Activated T-cell treated with anti-CD3 and anti-CD28 coated beads, Interleukin-2, amount 50 U/mL, for 1 hour (primary cell): ENCODE measurements around the gene NOTCH2.

Experiments used
- DNase-seq: peaks from one replicate; pipeline ENCODE4 v3.0.0-alpha.2; 2020

The NOTCH2 gene

DNA sequence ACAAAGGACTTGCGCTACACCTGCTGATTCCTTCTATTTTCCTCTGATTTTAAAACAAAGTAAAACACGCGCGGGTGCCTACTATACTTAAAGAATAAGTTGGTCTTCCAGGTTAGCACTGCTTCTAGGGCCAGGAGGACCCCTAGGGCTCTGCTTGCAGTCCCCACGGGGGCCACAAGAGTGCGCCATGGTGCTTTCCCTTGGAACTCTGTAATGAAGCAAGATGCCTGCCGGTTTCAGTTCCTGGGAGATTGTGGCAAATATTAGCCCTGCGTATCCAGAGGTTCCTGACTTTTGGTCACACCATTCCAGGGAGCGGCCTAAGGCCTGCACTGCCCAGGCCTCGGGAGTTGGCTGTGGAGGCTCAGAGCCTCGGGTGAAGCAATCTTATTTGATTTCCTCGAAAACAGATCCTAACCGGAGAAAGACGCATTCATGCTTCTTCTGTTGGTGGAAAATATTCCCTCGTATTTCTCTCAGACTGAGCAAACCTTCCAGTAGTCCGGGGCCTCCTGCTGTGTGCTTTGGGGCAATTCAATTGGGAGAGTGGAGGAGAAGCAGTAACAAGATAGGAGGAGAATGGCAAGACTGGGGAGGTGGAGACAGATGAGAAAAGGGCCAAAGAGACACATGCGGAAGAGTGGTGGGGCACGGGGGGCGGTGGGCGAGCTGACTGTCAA is 198.4 kb downstream of the NOTCH2 start:
- peak; percentile 62 for DNase-seq

DNA sequence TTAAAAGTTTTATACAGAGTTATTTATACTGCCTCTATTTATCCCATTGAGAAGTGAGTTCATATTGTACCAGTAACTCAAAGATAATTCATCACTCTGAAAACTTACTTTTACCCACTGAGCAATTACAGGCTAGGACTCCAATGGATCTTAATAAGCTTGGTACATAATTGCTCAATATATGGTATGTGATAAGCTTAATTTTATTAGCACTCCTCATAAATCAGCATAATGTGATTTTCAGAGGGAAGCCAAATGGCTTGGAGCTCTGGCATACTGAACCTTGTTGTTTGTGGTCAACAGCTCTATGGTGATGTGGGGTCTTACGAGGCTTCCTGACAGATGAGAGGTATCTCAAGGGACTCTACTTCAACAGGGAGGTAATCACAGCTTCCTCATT is 199.5 kb downstream of the NOTCH2 start:
- DNase-seq, result no peak

DNA sequence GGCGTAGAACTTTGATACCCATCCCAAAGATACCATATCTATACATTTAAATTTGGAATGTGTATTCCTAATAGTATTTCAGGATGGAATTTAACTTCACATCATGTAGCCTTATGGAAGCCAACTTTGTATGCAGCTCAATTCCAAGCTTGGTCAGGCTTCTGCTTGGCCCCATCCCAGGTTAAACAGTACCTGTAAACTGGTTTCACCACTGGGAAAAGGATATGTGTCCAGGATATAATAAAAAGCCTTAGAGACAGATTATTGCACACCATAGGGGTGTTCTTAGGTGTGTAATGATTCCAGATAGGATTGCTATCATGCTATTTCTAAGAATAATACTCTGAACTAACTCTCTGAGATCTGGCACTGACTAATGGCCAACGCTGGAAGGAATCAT is 201.3 kb downstream of the NOTCH2 start:
- no peak for DNase-seq

DNA sequence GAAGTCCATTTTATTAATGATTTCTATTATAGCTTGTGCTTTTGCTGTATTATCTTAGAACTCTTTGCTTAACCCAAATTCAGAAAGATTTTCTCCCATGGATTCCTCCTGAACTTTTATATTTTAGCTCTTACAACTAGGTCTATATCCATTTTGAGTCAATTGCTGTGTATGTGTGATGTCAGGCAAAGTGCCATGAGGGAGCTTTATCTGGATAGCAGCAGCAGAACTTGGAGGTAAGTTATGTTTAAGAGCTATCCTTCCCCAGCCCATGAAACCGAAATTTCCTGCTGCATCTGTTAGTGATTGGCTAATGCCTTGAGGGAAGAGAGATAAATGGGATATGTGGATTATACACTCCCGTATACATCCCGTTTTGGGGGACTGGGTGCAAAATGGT is 203.0 kb downstream of the NOTCH2 start:
- DNase-seq, result no peak

DNA sequence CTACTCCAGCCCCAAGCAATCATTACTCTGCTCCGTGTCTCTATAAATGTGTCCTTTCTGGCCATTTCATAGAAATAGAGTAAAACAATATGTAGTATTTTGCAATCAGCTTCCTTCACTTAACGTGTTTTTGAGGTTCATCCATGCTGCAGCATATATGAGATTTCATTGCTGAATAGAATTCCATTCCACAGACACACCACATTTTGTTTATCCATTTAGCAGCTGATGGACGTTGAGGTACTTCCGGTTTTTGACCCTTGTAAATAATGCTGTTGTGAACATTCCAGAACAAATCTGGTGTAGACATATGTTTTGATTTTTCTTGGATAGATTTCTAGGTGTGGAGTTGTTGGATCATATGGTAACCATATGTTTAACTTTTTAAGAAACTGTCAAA is 203.8 kb downstream of the NOTCH2 start:
- no peak for DNase-seq

DNA sequence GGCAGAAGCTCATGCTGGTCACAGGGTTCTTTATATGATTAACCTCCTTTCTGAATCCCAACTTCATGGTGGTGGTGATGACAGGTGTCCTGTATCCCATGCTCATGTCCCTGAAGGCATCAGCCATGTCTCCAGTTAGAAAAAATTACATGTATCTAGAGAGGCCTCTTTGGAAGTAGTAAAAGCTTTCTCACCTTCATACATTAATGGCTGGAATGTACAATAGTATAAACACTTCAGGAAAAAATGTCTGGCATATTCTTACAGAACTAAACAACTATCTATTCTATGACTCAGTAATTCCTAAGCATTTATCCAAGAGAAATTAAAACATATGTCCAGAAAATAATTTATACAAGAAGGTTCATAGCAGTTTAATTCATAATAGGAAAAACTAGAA is 207.2 kb downstream of the NOTCH2 start:
- DNase-seq, result no peak
